Retina (tissue), 1 donor: Measurements from ENCODE around the gene MPP1.

ENCODE experiments used
- DNase-seq: peaks from one replicate; pipeline ENCODE4 v3.0.0-alpha.2; 2016

Gene MPP1

GRCh38 chrX:154730253-154730891 is 74.9 kb downstream of the MPP1 start:
- no peak for DNase-seq

- DNase-seq, result no peak
Measured at GRCh38 chrX:154729439-154729838, 75.8 kb downstream of the MPP1 start.
